DMS53 (cell line): ENCODE results near the gene STC2.

ENCODE experiments used
- DNase-seq: peaks from one replicate; lab custom pipeline; 2025; lab: John Stamatoyannopoulos, UW

STC2 gene

DNA sequence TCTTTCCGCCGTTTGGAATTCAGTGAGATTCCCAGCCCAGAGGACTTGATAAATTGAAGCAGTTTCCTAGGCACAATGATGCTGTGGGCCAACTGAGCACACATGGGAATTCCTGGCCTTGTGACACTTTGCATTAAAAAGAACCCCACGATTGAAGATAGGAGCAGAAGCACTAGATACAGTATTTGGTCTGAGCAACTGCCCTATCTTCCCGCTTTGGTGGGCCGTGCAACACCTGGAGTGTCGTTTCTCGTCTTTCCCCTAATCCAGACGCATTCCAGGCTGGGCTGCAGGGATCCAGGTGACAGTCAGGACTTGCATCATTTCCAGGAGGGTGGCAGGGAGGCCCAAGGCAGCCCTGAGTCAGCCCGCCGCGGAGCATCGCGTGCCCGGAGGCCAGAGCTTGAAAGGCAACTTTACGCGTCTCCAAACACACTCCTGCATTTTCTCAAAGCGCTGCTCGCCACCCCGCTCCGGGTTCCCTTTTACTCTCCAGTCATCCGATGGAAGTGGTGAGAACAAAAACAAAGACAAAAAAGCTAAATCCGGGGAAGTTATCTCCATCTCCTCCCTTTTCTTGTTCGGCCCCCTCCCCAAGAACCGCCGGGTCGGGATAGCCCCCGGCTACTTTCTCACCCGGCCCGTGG, 753 bp upstream of the STC2 start:
- peak; percentile 84 for DNase-seq

DNA sequence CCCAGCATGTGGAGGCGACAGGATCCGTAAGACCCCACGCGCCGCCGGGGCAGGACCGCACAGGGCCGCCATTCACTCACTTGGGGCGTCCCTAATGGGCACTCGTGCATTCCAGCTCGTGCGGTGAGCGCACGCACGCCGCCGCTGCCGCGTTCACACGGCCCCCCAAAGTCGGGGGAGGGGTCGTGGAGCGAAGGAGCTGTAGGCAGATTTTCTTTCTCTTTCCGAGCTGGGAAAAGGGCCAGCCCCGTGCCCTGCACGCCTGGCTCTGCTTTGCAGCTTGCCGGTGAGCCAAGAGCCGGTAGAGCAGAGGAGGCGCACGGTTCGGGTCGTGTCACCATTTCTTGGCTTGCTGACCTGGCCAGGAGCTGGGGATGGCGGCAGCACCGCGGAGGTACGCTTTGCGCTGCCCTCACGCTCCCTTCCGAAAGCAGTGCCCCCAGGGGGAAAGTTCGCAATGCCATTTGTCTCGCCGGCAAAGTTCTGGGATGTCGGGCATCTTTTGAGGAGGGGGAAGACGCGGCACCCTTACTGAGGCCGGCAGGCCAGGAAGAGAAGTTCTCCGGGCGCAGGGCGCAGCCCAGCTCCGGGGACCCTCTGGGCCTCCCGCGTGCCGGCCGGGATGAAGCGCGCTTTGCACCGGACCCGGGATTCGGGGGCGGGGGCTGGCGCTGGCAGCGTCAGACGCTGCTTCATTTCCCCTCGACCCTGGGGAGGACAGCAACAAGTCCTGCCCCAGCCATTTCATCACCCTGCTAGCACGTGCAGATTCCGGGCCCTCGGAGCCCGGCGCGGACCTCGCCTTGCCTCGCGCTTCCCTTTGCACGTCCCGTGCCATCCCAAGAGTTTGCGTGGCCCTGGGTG, 898 bp downstream of the STC2 start:
- peak; percentile 72 for DNase-seq

- no peak for DNase-seq
These were observed 1.7 kb downstream of the STC2 start for GRCh38 chr5:173326501-173326960.

DNA sequence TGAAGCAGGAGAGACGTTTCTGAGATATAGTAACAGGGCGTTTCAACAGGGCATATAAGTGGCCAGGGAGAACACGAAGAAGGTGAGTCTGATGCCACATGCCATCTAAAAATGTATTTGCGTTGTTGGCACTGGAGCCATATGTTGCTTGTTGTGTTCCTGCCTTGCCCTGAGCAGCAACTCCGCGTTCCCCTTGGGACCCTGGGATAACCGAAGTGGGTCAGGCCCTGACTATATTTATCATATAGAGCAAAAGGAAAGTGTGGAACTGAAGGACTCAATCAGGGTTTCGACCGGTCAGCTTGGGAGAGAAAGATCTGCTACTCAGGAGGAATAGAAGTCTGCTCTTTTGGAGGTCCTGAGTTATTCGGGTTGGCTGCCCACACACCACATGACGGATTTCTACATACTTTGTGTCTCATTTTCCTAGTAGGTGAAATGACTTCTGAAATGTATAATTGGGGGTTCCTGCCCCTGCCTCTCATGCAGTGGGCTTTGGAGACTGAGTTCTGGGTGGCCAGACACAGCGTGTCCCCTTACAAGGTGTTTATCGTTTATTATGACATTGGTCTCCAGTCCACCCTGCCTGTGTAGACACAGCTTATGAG, 3.0 kb downstream of the STC2 start:
- no peak for DNase-seq

GRCh38 chr5:173324115-173325001, 3.9 kb downstream of the STC2 start:
- no peak for DNase-seq

- no peak for DNase-seq
These were observed 4.5 kb downstream of the STC2 start for GRCh38 chr5:173323799-173324114.

- no peak for DNase-seq
These were observed 5.0 kb downstream of the STC2 start for GRCh38 chr5:173323106-173323798.

- DNase-seq, result no peak
These were observed 6.3 kb downstream of the STC2 start for GRCh38 chr5:173321886-173322285.

- DNase-seq, result no peak
These were observed 8.0 kb downstream of the STC2 start for GRCh38 chr5:173320259-173320658.

DNA sequence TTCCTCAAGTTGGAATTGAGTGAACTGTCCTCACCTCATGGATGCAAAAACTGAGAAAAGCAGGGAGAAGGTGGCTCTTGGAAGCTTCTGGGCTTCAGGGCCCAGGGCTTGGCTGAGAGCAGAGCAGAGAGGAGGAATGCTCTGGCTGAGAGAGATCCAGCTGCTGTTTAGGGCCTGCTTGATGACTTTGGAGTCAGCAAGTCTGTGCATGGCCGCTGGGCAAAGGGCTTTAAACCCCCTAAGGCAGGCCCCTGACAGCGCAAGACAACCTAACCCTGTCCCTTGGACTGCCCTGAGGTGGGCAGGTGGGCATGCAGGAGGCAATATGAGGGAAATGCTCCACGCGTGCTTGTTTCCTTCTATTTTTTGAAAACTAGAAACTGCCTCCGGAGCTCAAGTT, 8.6 kb downstream of the STC2 start:
- DNase-seq, result no peak

DNA sequence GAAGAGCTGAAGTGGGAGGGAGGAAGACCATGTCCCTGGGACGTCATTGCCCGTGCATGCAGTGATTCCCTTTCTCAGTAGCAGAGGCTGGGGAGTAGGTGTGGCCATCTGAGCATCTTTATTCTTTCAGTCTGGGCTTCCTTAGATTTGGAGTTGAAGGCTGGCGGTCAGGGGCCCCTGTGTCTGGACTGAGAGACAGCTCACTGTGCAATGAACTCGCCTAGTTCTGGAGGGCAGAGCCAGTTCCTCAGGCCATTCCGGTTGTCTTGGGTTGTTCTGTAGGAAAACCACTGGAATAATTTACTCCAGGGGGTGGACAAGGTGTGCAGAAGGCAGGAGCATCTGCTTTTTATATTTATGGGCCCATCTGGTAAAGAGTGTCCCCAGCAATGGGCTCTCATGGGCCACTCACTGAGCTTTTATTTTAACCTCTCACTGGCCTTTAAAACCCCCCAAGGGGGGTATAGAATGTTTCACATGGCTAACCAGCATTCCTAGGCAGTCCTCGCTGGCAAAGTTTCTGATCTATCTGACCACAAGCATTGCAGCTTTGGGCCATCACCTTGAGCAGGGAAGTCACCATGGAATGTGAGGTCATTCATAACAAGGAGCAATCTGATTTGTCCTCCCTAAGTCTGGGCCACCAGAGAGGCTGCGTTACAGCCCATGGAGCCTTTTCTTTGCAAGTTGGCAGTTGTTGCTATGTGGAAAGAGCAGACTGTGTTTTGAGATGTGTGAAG, 9.2 kb downstream of the STC2 start:
- DNase-seq, result no peak

- no peak for DNase-seq
These were observed 9.9 kb downstream of the STC2 start for GRCh38 chr5:173318330-173318729.

DNA sequence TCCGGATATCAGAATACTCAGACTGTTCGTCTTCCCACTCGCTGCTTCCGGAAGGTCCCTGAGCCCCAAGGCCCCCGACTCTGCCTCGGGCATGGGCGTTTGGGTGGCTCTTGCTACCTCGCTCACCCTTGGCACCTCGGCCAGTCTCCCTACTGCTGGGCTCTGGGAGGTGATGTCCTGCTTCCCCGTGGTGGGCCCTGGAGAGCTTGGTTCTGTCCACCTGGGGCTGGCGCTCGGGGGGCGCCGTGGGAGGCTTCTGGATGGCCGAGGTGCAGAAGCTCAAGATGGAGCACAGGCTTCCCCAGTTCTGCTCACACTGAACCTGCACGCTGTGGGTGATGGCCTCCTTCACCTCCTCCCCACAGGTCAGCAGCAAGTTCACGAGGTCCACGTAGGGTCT, 10.4 kb downstream of the STC2 start:
- no peak for DNase-seq

DNA sequence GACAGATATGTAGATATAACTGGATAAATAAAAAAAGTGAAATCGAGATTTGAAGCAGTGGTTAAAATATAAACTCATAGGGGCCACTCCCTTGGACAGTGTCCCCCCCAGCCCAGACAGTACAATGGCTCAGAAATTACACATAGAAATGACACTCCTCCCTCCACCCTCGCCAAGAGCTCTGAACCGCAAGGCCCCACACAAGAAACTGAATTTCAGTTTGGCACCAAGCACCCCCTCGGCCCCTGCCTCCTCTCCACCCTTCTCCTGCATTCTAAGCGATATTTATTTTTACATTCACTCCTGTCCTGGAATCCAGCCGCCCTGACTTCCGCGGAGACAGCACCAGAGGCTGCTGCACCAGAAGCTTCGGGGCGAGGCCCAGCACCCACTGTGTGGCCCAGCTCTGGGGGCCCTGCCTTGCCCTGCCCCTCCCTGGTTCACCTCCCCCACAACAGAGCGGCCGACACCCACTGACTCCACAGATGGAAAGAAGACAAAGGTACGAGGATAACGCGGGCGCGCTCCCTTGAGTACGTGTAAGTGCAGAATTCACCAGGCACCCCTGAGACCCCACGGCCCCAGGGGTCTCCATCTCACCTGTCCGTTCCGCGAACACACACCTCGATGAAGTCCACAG, 11.0 kb downstream of the STC2 start:
- DNase-seq, result no peak

DNA sequence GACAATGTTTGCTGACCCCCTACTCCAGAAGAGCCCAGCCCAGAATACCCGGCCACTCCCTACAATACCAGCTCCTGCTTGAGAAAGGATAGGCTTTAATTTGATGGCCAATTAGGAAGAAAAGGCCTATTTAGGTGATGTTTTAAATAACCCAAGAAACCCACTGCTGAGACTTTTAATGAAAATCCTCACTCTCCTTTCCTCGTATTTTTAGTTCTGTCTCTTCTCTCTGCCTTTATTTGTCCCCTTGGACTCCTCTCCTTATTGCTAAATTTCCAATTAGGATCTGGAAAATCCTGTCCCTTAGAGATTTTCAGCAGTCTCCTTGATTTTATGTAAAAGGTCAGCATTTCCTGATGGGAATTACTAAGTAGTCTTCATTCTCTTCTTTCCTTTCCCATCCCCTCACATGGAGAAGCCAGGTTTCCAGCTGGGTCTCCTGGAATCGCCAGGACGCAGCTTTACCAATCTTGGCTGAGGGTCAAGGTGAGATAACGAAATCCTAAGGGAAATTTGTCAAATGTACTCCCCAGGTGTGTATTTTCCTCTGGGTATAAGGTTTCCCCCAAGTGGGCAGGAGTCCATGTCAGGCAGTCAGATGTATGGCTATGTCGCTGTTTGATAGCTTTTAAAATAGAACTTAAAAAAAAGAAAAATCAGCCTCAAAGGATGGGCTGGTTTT, 11.7 kb downstream of the STC2 start:
- DNase-seq, result no peak

DNA sequence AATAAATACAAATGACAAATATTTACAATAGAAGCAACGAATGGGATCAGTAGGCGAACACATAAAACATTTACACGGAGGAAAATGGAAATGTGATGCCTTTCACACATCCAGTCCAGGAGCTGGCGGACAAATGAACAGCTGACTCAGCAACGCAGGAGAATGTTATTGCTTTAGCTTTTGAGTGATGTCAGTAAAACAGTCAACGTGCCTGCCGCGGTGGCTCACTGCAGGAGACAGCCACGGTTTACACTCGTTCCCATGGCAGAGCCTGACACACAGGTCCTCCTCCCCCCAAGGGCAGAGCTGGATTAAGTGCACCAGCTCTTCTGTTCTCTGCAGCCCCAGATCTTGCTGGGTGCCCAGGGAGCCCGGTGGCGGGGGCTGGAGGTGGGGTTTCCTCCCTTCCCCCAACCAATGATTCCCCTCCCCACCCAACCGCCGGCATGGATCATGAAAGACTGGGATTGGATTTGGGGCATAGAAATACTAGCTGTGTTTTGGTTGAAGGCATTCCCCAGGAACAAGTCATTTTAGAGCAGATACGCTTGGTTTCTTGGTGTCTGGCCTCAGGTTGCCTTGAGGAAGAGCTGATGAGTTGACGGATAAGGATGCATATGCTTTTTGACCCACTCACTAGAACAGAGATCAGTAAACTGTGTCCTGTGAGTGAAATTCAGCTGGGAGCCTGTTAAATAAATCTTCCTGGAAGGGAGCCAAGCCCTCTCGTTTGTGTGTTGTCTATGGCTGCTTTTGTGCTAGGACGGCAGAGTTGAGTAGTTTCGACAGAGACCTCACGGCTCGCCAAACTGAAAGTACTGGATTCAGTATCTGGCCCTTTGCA, 12.5 kb downstream of the STC2 start:
- peak; percentile 26 for DNase-seq

DNA sequence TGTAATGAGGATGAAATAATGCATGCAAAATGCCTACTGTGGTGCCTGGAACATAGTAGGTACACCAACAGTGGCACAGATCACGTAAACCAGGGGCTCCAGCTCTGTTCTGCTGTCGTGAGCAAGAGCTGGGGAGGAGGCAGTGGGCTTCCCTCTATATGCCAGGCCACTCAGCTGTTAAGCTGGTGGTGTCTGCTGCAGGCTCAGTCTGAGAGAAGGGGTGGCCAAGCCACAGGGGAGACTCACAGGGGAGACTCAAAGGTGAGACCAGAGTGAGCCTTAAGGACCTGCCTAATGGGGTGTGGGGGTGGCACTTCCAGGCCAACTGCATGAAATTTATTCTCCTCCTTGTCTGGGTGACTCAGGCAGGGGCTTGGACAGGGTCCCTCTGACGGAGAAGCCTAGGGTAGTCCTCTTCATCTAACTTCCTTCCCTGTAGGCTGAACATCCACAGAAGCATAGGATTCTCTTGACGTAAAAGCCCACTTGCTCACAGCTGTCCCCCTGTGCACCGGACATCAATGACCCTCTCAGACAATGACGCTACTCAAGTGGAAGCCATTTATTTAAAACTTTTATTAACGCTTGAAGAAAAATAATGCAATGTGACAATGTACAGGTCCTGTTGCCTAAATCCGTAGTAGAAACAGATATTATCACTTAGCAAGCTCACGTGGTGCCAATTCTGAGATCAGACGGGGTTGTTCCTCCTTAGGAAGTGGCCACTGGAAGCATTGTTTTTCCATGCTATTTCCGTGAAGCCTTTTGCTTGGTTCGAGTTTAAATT, 13.9 kb downstream of the STC2 start:
- no peak for DNase-seq

DNA sequence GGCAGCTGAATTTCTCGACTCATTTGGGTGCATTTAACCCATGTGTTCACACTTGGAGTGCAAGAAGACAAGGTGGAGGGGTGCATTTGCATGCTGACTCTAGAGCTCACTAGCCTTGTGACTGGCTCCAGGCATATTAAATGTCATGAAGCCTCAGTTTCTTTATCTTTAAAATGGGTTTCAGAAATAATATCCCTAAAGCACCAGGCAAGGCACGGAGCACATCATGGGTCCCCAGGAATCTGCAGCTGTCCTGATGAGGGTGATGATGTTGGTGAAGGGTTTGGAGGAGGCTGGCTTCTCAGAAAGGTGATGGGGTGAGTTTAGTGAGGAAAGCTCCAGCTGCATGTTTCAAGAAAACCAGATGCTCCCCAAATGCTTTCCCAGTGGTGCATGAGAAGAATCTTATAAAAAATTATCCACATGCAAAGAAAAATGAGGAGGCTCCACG, 14.8 kb downstream of the STC2 start:
- no peak for DNase-seq
